ENCODE results near the gene FYCO1.

The FYCO1 gene

GRCh38 chr3:45957586-45957985, 38.0 kb downstream of the FYCO1 start:
- Histone ChIP-seq H3K27ac (ENCODE audit: low read length, poor library complexity, severe bottlenecking) (no peak overlapping the region), H3K4ac (ENCODE audit: low read depth in 1 of 2, low read length in 2 of 2) (no peak overlapping the region), H3K9ac (ENCODE audit: low read length) (peak overlapping the region; percentile 43), H3K9me3 (ENCODE audit: control insufficient read depth, low read length) (peaks cover 7% of the 10 kb centered on the region), H2AFZ (ENCODE audit: low read depth, low read length) (no peak overlapping the region), H4K8ac (ENCODE audit: low read length) (no peak overlapping the region), H3K18ac (ENCODE audit: low read depth in 1 of 2, low read length in 2 of 2) (no peak overlapping the region), H3K23ac (ENCODE audit: low read length in 2 of 2) (no peak overlapping the region), H3K4me3 (ENCODE audit: insufficient read depth in 1 of 2, low read depth in 1 of 2, low read length in 2 of 2) (no peak overlapping the region), H2AK5ac (ENCODE audit: low read length, severe bottlenecking) (no peak overlapping the region), H3K79me1 (replicated peaks; ENCODE audit: low read length, poor library complexity, severe bottlenecking) (no peaks in the 10 kb centered on the region), H3K27me3 (ENCODE audit: control insufficient read depth in 1 of 2, insufficient read depth in 1 of 2, low read length in 2 of 2) (no peaks in the 10 kb centered on the region), H3K36me3 (ENCODE audit: control insufficient read depth in 1 of 2, insufficient read depth in 2 of 2, low read depth in 1 of 2, low read length in 2 of 2) (peaks cover 61 to 97% of the 10 kb centered on the region in 2 experiments), H2BK120ac (ENCODE audit: low read depth, low read length) (no peak overlapping the region), H2BK12ac (ENCODE audit: low read length in 2 of 2) (no peak overlapping the region), H3K4me2 (ENCODE audit: low read length, poor library complexity, severe bottlenecking) (no peak overlapping the region), H2BK5ac (ENCODE audit: low read depth, low read length, poor library complexity, severe bottlenecking) (no peak overlapping the region), H4K91ac (ENCODE audit: low read length) (no peak overlapping the region), H3K4me1 (ENCODE audit: control insufficient read depth, insufficient read depth, low read depth, low read length) (no peaks in the 10 kb centered on the region), H2BK15ac (ENCODE audit: low read depth, poor library complexity, severe bottlenecking) (no peak overlapping the region), H3K14ac (ENCODE audit: low read length in 2 of 2) (no peak overlapping the region)
- no peak for DNase-seq
- 96% methylated on average over 3 of the region's 5 CpGs for WGBS

GRCh38 chr3:45955706-45956105, 39.9 kb downstream of the FYCO1 start:
- H3K9ac ChIP-seq (ENCODE audit: low read length), result no peak overlapping the region
- H2BK5ac ChIP-seq (ENCODE audit: low read depth, low read length, poor library complexity, severe bottlenecking), result no peak overlapping the region
- WGBS, result 98% methylated on average over 4 of the region's 4 CpGs
- H4K91ac ChIP-seq (ENCODE audit: low read length), result no peak overlapping the region
- H3K18ac ChIP-seq (ENCODE audit: low read depth in 1 of 2, low read length in 2 of 2), result no peak overlapping the region
- H3K27me3 ChIP-seq (ENCODE audit: control insufficient read depth in 1 of 2, insufficient read depth in 1 of 2, low read length in 2 of 2), result no peaks in the 10 kb centered on the region
- H3K4me2 ChIP-seq (ENCODE audit: low read length, poor library complexity, severe bottlenecking), result no peak overlapping the region
- no peak overlapping the region for H2AK5ac ChIP-seq (ENCODE audit: low read length, severe bottlenecking)
- H2AFZ ChIP-seq (ENCODE audit: low read depth, low read length), result no peak overlapping the region
- no peak overlapping the region for H3K27ac ChIP-seq (ENCODE audit: low read length, poor library complexity, severe bottlenecking)
- no peaks in the 10 kb centered on the region for H3K4me1 ChIP-seq (ENCODE audit: control insufficient read depth, insufficient read depth, low read depth, low read length)
- no peaks in the 10 kb centered on the region for H3K79me1 ChIP-seq (replicated peaks; ENCODE audit: low read length, poor library complexity, severe bottlenecking)
- H2BK12ac ChIP-seq (ENCODE audit: low read length in 2 of 2), result no peak overlapping the region
- H3K36me3 ChIP-seq (ENCODE audit: control insufficient read depth in 1 of 2, insufficient read depth in 2 of 2, low read depth in 1 of 2, low read length in 2 of 2), result peaks cover 64 to 97% of the 10 kb centered on the region in 2 experiments
- H3K9me3 ChIP-seq (ENCODE audit: control insufficient read depth, low read length), result peaks cover 2% of the 10 kb centered on the region
- H3K23ac ChIP-seq (ENCODE audit: low read length in 2 of 2), result no peak overlapping the region
- H3K14ac ChIP-seq (ENCODE audit: low read length in 2 of 2), result no peak overlapping the region
- no peak for DNase-seq
- H2BK120ac ChIP-seq (ENCODE audit: low read depth, low read length), result no peak overlapping the region
- H3K4ac ChIP-seq (ENCODE audit: low read depth in 1 of 2, low read length in 2 of 2), result no peak overlapping the region
- no peak overlapping the region for H3K4me3 ChIP-seq (ENCODE audit: insufficient read depth in 1 of 2, low read depth in 1 of 2, low read length in 2 of 2)
- no peak overlapping the region for H2BK15ac ChIP-seq (ENCODE audit: low read depth, poor library complexity, severe bottlenecking)
- H4K8ac ChIP-seq (ENCODE audit: low read length), result no peak overlapping the region

GRCh38 chr3:45955017-45955647, 40.5 kb downstream of the FYCO1 start:
- H4K91ac ChIP-seq (ENCODE audit: low read length), result no peak overlapping the region
- H2BK15ac ChIP-seq (ENCODE audit: low read depth, poor library complexity, severe bottlenecking), result no peak overlapping the region
- H2BK12ac ChIP-seq (ENCODE audit: low read length in 2 of 2), result no peak overlapping the region
- no peak overlapping the region for H3K9ac ChIP-seq (ENCODE audit: low read length)
- 93% methylated on average over 10 of the region's 11 CpGs for WGBS
- H3K36me3 ChIP-seq (ENCODE audit: control insufficient read depth in 1 of 2, insufficient read depth in 2 of 2, low read depth in 1 of 2, low read length in 2 of 2), result peaks cover 67 to 97% of the 10 kb centered on the region in 2 experiments
- no peaks in the 10 kb centered on the region for H3K4me1 ChIP-seq (ENCODE audit: control insufficient read depth, insufficient read depth, low read depth, low read length)
- no peak overlapping the region for H4K8ac ChIP-seq (ENCODE audit: low read length)
- no peak overlapping the region for H3K4ac ChIP-seq (ENCODE audit: low read depth in 1 of 2, low read length in 2 of 2)
- H2AFZ ChIP-seq (ENCODE audit: low read depth, low read length), result no peak overlapping the region
- no peak overlapping the region for H3K23ac ChIP-seq (ENCODE audit: low read length in 2 of 2)
- no peak overlapping the region for H2BK120ac ChIP-seq (ENCODE audit: low read depth, low read length)
- no peaks in the 10 kb centered on the region for H3K79me1 ChIP-seq (replicated peaks; ENCODE audit: low read length, poor library complexity, severe bottlenecking)
- no peak overlapping the region for H3K14ac ChIP-seq (ENCODE audit: low read length in 2 of 2)
- H3K27me3 ChIP-seq (ENCODE audit: control insufficient read depth in 1 of 2, insufficient read depth in 1 of 2, low read length in 2 of 2), result no peaks in the 10 kb centered on the region
- no peaks in the 10 kb centered on the region for H3K9me3 ChIP-seq (ENCODE audit: control insufficient read depth, low read length)
- H3K4me2 ChIP-seq (ENCODE audit: low read length, poor library complexity, severe bottlenecking), result no peak overlapping the region
- H3K4me3 ChIP-seq (ENCODE audit: insufficient read depth in 1 of 2, low read depth in 1 of 2, low read length in 2 of 2), result no peak overlapping the region
- no peak overlapping the region for H2BK5ac ChIP-seq (ENCODE audit: low read depth, low read length, poor library complexity, severe bottlenecking)
- DNase-seq, result no peak
- no peak overlapping the region for H3K27ac ChIP-seq (ENCODE audit: low read length, poor library complexity, severe bottlenecking)
- no peak overlapping the region for H3K18ac ChIP-seq (ENCODE audit: low read depth in 1 of 2, low read length in 2 of 2)
- H2AK5ac ChIP-seq (ENCODE audit: low read length, severe bottlenecking), result no peak overlapping the region

GRCh38 chr3:45954306-45954705, 41.3 kb downstream of the FYCO1 start:
- Histone ChIP-seq H2BK120ac (ENCODE audit: low read depth, low read length) (no peak overlapping the region), H3K27ac (ENCODE audit: low read length, poor library complexity, severe bottlenecking) (no peak overlapping the region), H3K4ac (ENCODE audit: low read depth in 1 of 2, low read length in 2 of 2) (no peak overlapping the region), H3K23ac (ENCODE audit: low read length in 2 of 2) (no peak overlapping the region), H3K36me3 (ENCODE audit: control insufficient read depth in 1 of 2, insufficient read depth in 2 of 2, low read depth in 1 of 2, low read length in 2 of 2) (peaks cover 67 to 97% of the 10 kb centered on the region in 2 experiments), H3K9ac (ENCODE audit: low read length) (no peak overlapping the region), H4K91ac (ENCODE audit: low read length) (no peak overlapping the region), H3K14ac (ENCODE audit: low read length in 2 of 2) (no peak overlapping the region), H3K4me1 (ENCODE audit: control insufficient read depth, insufficient read depth, low read depth, low read length) (no peaks in the 10 kb centered on the region), H2BK15ac (ENCODE audit: low read depth, poor library complexity, severe bottlenecking) (no peak overlapping the region), H4K8ac (ENCODE audit: low read length) (no peak overlapping the region), H3K18ac (ENCODE audit: low read depth in 1 of 2, low read length in 2 of 2) (no peak overlapping the region), H2AFZ (ENCODE audit: low read depth, low read length) (no peak overlapping the region), H3K4me2 (ENCODE audit: low read length, poor library complexity, severe bottlenecking) (no peak overlapping the region), H2BK12ac (ENCODE audit: low read length in 2 of 2) (no peak overlapping the region), H2BK5ac (ENCODE audit: low read depth, low read length, poor library complexity, severe bottlenecking) (no peak overlapping the region), H3K9me3 (ENCODE audit: control insufficient read depth, low read length) (no peaks in the 10 kb centered on the region), H3K79me1 (replicated peaks; ENCODE audit: low read length, poor library complexity, severe bottlenecking) (no peaks in the 10 kb centered on the region), H3K4me3 (ENCODE audit: insufficient read depth in 1 of 2, low read depth in 1 of 2, low read length in 2 of 2) (no peak overlapping the region), H3K27me3 (ENCODE audit: control insufficient read depth in 1 of 2, insufficient read depth in 1 of 2, low read length in 2 of 2) (no peaks in the 10 kb centered on the region), H2AK5ac (ENCODE audit: low read length, severe bottlenecking) (no peak overlapping the region)
- WGBS, result 100% methylated on average over 3 of the region's 3 CpGs
- no peak for DNase-seq

Data from mesenchymal stem cell (in vitro differentiated cells and primary cell).